Natural killer cell treated with Interleukin-12 subunit alpha and Interleukin-12 subunit beta and Interleukin-15 and Interleukin-18, amount 100 ng/mL, for 72 hours (primary cell): ENCODE measurements around the gene KIRREL2. TPM values are rescaled to one million over a fixed set of nuclear protein-coding genes. Genes with fewer than 3 reads are reported as not detected.
A peak's percentile ranks its signal among the peaks of the same experiment; 100 is the strongest.

Source experiments
- ATAC-seq, 2 donors: fragments of 150-1000 bp; cut with Tn5 transposase in 1 of 2; sonication (Bioruptor Pico), chemical (Tn5 transposase) in 1 of 2; 2 replicates each; pipeline ENCODE4 v1.10.0; 2021
- DNase-seq: peaks from one replicate; pipeline ENCODE4 v3.0.0; 2022; ENCODE audit warnings: low spot score
- H3K27ac Mint-ChIP-seq, 2 donors: 1 replicate in 1 of 2; 2 replicates in 1 of 2; pipeline ENCODE4 v1.8.0; 2022; ENCODE audit warnings: mixed read lengths in 2 of 2, mild to moderate bottlenecking in 1 of 2, moderate library complexity in 1 of 2
- H3K27me3 Mint-ChIP-seq, 2 donors: 1 replicate in 1 of 2; 2 replicates in 1 of 2; pipeline ENCODE4 v1.8.0; 2022; ENCODE audit warnings: mixed read lengths in 2 of 2
- H3K36me3 Mint-ChIP-seq: one replicate; pipeline ENCODE4 v1.8.0; 2022; ENCODE audit warnings: mixed read lengths
- H3K4me1 Mint-ChIP-seq, 2 donors: 1 replicate in 1 of 2; 2 replicates in 1 of 2; pipeline ENCODE4 v1.8.0; 2022; ENCODE audit warnings: low read depth in 2 of 2, mixed read lengths in 2 of 2, mild to moderate bottlenecking in 1 of 2
- H3K4me3 Mint-ChIP-seq: one replicate; pipeline ENCODE4 v1.8.0; 2022; ENCODE audit warnings: mixed read lengths
- H3K9me3 Mint-ChIP-seq: 2 replicates; pipeline ENCODE4 v1.8.0; 2022; ENCODE audit warnings: mixed read lengths
- total RNA-seq, 2 donors: library from RNA; stranded (reverse); gene quantifications; one replicate each; pipeline ENCODE4 v1.2.3, GENCODE V29; 2022

Gene KIRREL2
- total RNA-seq, result 1 to 10 TPM; 1.3 to 2.2 TPM

DNA sequence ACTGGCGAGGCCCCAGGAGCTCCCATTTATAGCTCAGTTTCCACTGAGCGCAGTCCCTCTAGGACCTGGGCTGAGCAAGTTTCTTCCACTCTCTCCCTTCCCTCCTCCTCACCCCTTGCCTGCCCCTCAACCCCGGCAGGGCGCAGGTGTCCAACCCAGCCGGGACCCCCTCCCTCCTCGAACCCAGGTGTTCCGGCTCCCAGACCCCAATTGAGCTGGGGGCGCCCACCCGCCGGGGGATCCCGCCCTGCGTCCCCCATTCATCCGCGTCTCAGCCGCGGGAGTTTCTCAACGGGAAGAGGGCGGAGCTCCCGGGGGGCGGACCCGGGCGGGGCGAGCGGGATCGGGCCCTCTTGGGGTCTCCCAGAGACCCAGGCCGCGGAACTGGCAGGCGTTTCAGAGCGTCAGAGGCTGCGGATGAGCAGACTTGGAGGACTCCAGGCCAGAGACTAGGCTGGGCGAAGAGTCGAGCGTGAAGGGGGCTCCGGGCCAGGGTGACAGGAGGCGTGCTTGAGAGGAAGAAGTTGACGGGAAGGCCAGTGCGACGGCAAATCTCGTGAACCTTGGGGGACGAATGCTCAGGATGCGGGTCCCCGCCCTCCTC lies at the start of gene KIRREL2:
KIRREL2 (plus strand) TSS at position 366 of the 604 bp plus-strand sequence; CDS start at position 575, 209 bp downstream.
- Mint-ChIP-seq H3K4me1 (peaks cover 0 to 8% of the 10 kb centered on the region in 2 donors), H3K9me3 (no peaks in the 10 kb centered on the region), H3K27me3 (peaks cover 50 to 67% of the 10 kb centered on the region in 2 donors), H3K4me3 (peak within 1 kb of the TSS; percentile 71), H3K36me3 (no peaks in the 10 kb centered on the region), H3K27ac (no peak within 1 kb of the TSS)
- ATAC-seq (peak; percentile 56 to 78), DNase-seq (peak; percentile 65)

DNA sequence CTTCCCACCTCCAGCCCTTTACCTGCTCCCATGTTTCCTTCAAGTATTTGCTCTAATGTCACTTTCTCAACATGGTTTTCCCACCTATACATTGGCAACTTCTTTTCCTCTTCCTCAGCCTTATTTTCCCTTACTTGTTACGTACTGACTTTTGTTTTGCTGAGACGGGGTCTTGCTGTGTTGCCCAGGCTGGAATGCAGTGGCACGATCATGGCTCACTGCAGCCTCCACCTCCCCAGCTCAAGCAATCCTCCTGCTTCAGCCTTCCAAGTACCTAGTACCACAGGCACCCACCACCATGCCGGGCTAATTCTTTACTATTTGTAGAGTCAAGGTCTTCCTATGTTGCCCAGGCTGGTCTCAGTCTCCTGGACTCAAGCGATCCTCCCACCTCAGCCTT lies 49.1 kb upstream of the KIRREL2 start:
- ATAC-seq, result no peak
- H3K9me3 Mint-ChIP-seq, result no peaks in the 10 kb centered on the region
- no peak overlapping the region for H3K4me3 Mint-ChIP-seq
- no peak overlapping the region for H3K27ac Mint-ChIP-seq
- peaks cover 15 to 16% of the 10 kb centered on the region in 2 donors for H3K4me1 Mint-ChIP-seq
- H3K36me3 Mint-ChIP-seq, result no peaks in the 10 kb centered on the region
- peaks cover 6 to 10% of the 10 kb centered on the region in 2 donors for H3K27me3 Mint-ChIP-seq
- DNase-seq, result no peak

DNA sequence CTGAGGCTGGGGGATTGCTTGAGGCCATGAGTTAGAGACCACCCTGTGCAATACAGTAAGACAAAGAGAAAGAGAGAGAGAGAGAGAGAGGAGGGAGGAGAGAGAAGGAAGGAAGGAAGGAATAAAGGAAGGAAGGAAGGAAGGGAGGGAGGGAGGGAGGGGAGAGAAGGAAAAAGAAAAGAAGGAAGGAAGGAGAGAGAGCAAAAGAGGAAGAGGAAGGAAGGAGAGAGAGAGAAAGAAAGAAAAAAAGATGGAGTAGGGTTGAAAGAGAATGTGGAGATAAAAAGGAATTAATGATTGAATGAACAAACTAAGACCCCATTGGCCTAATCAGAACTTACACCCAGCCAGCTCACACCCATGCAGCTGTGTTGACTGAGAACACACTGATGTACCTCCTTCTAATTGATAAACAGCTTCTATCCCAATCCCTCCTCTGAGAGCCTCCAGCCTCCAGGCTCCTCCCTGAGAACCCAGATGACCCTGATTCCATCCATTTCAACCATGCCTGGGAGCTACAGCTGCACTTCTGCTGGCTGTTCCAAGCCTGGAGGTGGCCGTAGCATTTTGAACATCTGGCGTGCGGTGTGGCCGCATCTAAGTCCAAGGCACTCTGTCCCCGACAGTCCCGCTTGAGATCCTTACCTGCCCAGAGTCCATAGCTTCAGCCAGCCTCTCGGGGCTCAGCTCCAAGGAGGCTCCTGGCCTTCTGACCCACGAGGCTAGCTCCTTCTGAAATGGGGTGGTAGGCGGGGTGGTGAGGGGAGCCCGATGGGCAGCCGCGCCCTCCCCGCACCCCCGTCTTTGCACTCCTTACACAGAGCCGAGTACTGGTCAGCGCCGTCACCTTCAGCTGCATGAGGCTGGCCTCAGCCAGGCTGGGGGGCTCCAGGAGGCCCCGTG lies 45.1 kb upstream of the KIRREL2 start:
- Mint-ChIP-seq H3K4me1 (no peaks in the 10 kb centered on the region), H3K9me3 (no peaks in the 10 kb centered on the region), H3K36me3 (no peaks in the 10 kb centered on the region), H3K27ac (no peak overlapping the region), H3K27me3 (peaks cover 13 to 14% of the 10 kb centered on the region in 2 donors), H3K4me3 (no peak overlapping the region)
- DNase-seq, result no peak
- peak in 1 of 2 donors; percentile 56 for ATAC-seq

DNA sequence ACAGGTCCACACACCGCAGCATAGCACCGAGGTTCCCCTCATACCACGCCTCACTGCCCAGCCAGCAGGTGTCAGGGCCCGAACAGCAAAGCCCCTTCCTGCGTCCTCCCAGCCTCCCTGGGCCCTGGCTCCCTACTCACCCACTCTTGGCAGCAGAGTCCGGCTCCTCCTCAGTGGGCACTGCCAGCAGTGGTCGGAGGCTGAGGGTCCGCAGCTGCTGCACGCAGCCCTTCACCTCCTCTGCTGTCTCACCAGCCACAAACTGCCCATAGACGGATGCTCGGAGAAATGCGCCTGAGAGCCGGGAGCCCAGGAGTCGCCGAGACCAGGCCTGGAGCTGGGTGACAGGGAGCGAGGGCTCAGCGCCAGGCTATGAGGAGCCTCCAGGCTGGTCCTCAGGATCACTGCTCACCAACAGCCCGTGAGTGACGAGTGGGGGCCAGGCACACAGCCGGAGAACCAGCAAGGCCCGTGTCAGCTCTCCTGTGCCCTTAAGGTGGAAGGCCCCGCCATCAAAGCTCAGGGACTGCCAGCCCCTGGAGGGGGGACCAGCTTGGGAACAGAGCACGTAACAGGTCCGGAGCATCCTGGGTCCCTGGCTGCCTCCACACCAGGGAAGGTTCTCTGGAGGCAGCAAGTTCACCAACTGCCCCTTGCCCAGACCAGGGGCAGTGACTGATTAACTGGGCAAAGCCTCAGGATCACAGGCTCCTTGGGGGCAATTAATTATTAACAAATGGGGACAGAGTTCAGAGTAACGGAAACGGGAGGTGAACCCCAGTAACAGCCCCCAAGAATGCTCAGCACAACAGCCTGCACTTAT lies 44.3 kb upstream of the KIRREL2 start, which contains the start of gene PRODH2:
PRODH2 (minus strand) TSS at position 626 of the 823 bp plus-strand sequence; CDS start at position 586, 40 bp downstream.
- DNase-seq (no peak), ATAC-seq (no peak)
- Mint-ChIP-seq H3K4me3 (no peak within 1 kb of the TSS), H3K27ac (no peak within 1 kb of the TSS), H3K36me3 (no peaks in the 10 kb centered on the region), H3K27me3 (peaks cover 14 to 15% of the 10 kb centered on the region in 2 donors), H3K9me3 (no peaks in the 10 kb centered on the region), H3K4me1 (no peaks in the 10 kb centered on the region)

DNA sequence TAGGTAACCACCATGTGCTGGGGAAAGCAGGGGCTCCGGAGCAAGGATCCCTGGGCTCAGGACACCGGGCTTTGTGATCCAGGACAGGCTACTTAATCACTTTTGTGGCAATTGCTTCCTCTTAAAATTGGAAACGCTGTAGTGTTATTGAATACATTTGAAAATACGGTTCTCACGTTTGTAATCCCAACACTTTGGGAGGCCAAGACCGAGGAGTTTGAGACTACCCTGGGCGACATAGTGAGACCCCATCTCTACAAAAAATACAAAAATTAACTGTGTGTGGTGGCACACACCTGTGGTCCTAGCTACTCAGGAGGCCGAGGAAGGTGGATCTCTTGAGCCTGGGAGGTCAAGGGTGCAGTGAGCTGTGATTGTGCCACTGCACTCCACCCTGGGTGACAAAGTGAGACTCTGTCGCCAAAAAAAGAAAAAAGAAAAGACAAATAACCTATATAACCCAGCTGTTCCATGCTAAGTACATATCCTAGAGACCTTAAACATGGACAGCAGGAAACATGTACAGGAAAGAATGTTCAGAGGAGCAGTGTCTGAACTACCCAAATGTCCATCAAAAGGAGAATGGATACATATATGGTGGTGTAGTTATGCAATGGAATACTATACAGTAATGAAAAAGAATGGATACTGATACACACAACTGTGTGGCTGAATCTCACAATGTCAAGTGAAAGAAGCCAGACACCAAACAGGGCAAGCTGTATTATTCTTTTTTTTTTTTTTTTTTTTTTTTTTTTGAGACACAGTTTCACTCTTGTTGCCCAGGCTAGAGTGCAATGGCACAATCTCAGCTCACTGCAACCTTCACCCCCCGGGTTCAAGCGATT lies 43.4 kb upstream of the KIRREL2 start:
- no peak for ATAC-seq
- Mint-ChIP-seq H3K36me3 (no peaks in the 10 kb centered on the region), H3K9me3 (no peaks in the 10 kb centered on the region), H3K4me1 (no peaks in the 10 kb centered on the region), H3K4me3 (no peak overlapping the region), H3K27me3 (peaks cover 15 to 16% of the 10 kb centered on the region in 2 donors), H3K27ac (no peak overlapping the region)
- DNase-seq, result no peak

DNA sequence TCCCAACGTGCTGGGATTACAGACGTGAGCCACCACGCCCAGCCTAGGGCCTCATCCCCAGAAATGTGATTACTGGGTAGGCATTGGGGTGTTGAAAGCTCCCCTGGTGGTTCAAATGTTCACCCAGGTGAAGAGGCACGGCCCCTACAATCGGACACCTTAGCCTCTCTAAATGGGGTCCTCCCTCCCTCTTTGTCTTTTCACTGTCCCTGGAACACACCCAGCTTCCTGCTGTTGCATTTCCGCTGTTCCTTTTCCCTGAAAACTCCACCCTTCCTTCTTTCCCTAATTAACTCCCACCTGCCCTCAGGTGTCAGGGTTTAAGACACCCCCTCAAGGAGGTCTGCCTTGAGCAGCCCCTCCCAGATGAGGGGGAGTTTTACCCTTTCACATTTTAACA lies 40.4 kb upstream of the KIRREL2 start:
- H3K27ac Mint-ChIP-seq, result no peak overlapping the region
- H3K4me1 Mint-ChIP-seq, result peaks cover 4 to 6% of the 10 kb centered on the region in 2 donors
- H3K9me3 Mint-ChIP-seq, result no peaks in the 10 kb centered on the region
- peaks cover 7 to 13% of the 10 kb centered on the region in 2 donors for H3K27me3 Mint-ChIP-seq
- no peak overlapping the region for H3K4me3 Mint-ChIP-seq
- no peaks in the 10 kb centered on the region for H3K36me3 Mint-ChIP-seq
- DNase-seq (no peak), ATAC-seq (no peak)

DNA sequence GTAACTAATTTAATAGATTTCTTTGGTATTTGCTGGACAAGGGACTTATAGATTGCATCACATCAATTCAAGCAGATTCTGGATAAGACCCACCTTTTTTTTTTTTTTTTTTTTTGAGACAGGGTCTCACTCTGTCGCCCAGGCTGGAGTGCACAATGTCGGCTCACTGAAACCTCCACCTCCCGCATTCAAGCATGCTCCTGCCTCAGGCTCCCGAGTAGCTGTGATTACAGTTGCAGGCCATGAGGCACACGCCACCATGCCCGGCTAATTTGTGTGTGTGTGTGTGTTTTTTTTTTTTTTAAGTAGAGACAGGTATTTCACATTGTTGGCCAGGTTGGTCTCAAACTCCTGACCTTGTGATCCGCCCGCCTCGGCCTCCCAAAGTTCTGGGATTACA lies 39.9 kb upstream of the KIRREL2 start:
- peaks cover 4 to 6% of the 10 kb centered on the region in 2 donors for H3K4me1 Mint-ChIP-seq
- no peak for ATAC-seq
- H3K27ac Mint-ChIP-seq, result no peak overlapping the region

DNA sequence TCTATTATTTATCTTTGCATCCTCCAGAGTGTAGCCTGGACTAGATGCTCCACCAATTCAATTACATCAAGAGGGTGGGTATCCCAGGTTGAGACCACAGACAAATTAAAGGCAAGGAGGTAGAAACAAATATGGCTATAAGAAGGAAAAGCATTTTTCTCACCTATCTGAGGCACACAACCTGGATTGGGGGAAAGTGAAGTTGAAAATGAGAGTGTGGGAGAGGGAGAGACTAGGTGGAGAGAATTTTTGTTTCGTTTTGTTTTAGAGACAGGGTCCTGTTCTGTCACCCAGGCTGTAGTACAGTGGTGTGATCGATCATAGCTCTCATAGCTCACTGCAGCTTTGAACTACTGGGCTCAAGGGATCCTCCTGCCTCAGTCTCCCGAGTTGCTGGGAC lies 38.3 kb upstream of the KIRREL2 start:
- DNase-seq (peak; percentile 25), ATAC-seq (no peak)
- Mint-ChIP-seq H3K9me3 (no peaks in the 10 kb centered on the region), H3K27ac (no peak overlapping the region), H3K4me3 (no peak overlapping the region), H3K4me1 (peaks cover 4 to 6% of the 10 kb centered on the region in 2 donors), H3K27me3 (peaks cover 5 to 15% of the 10 kb centered on the region in 2 donors), H3K36me3 (no peaks in the 10 kb centered on the region)

More for the DNA sequence above, 39.9 kb upstream of the KIRREL2 start:
- Mint-ChIP-seq H3K4me3 (no peak overlapping the region), H3K27me3 (peaks cover 5 to 13% of the 10 kb centered on the region in 2 donors), H3K9me3 (no peaks in the 10 kb centered on the region), H3K36me3 (no peaks in the 10 kb centered on the region)
- DNase-seq, result peak; percentile 50

DNA sequence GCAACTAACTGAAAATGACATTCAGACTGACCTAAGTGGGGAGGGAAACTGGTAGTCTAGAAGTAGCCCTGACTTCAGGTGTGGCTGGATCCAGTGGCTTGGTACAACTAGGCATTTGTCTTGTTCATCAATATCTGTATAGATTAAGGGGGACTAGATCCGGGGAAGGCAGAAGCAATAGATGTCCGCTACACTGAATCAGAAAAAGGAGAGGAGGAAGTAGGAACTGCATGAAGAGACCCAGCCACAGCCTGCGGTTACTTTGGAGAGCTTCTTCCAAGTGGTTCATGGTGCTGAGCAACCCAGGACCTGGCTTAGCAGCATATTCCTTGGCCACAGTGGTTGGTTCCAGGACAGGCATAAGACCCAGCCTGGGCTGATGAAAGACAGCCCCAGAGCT lies 34.1 kb upstream of the KIRREL2 start:
- Mint-ChIP-seq H3K27ac (no peak overlapping the region), H3K27me3 (peaks cover 0 to 9% of the 10 kb centered on the region in 2 donors), H3K36me3 (no peaks in the 10 kb centered on the region), H3K9me3 (no peaks in the 10 kb centered on the region), H3K4me1 (peaks cover 4 to 6% of the 10 kb centered on the region in 2 donors), H3K4me3 (no peak overlapping the region)
- ATAC-seq (no peak), DNase-seq (peak; percentile 28)

DNA sequence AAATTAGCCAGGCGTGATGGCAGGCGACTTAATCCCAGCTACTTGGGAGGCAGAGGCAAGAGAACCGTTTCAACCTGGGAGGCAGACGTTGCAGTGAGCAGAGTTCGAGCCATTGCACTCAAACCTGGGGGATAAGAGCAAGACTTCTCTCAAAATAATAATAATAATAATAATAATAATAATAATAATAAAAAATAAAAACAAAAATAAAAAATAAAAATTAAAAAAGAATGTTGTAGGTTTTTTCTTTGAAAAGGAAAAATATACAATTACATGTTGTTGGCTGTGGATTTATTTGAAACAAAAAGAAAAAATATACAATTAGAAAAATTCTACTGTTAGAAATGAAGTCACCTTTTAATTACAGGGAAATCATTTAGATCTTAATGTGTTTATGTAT lies 32.6 kb upstream of the KIRREL2 start:
- peaks cover 0 to 8% of the 10 kb centered on the region in 2 donors for H3K27me3 Mint-ChIP-seq
- DNase-seq (no peak), ATAC-seq (no peak)
- no peak overlapping the region for H3K27ac Mint-ChIP-seq
- H3K4me1 Mint-ChIP-seq, result peaks cover 4 to 6% of the 10 kb centered on the region in 2 donors
- H3K36me3 Mint-ChIP-seq, result no peaks in the 10 kb centered on the region
- H3K4me3 Mint-ChIP-seq, result no peak overlapping the region
- H3K9me3 Mint-ChIP-seq, result no peaks in the 10 kb centered on the region

DNA sequence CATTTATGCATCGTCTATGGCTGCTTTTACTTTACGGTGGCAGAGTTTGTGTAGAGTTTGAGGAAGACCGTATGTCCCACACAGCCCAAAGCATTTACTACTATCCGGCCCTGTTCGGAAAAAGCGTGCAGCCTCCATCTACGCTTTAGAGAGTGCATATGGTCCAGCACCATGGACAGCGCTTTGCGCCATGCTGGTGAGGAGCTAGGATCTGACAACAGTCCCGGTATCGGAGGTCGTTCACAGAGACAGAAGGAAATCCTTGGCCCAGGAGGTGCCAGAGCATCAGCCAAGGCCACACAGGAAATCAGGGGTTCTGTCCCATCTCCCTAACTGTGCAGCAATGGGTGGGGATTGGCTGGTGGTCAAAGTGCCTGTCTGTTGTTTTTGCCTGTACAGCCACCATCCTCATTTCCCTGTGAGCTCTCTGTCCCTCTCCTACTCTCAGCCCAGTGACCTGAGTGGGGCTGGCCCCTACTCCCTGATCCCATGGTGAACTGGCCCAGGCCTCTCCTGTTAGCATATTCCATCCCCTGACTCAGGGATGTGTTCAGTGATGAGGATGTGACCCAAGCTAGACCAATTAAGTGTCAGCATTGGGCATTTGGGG lies 27.9 kb upstream of the KIRREL2 start:
- no peak overlapping the region for H3K27ac Mint-ChIP-seq
- H3K36me3 Mint-ChIP-seq, result no peaks in the 10 kb centered on the region
- DNase-seq (peak; percentile 61), ATAC-seq (peak; percentile 44 to 66)
- H3K9me3 Mint-ChIP-seq, result no peaks in the 10 kb centered on the region
- H3K27me3 Mint-ChIP-seq, result peaks cover 7 to 13% of the 10 kb centered on the region in 2 donors
- H3K4me1 Mint-ChIP-seq, result no peaks in the 10 kb centered on the region
- H3K4me3 Mint-ChIP-seq, result no peak overlapping the region

DNA sequence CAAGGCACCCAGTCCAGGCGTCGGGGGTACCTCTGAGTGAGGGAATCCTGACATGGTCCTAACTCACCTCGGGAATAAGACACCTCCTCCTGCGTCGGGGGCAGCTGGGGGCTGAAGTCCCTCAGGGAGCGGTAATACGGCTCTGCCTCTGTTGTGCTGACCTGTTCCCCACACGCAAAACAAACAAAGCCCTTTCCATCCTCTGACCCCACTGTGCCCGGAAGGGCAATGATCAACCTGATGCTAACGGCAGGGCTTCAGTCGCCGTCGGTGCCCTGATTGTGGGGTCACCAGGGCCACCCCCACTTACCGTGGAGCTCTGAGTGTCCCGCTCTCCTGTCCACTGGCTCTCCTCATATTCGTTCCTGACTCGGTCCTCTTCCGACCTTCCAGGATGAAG lies 25.7 kb upstream of the KIRREL2 start:
- DNase-seq (peak; percentile 53), ATAC-seq (no peak)
- Mint-ChIP-seq H3K9me3 (no peaks in the 10 kb centered on the region), H3K36me3 (no peaks in the 10 kb centered on the region), H3K27ac (no peak overlapping the region), H3K4me1 (no peaks in the 10 kb centered on the region), H3K27me3 (peaks cover 15 to 19% of the 10 kb centered on the region in 2 donors), H3K4me3 (no peak overlapping the region)
